ENCODE measurements around the gene SDC3.

The SDC3 gene

DNA sequence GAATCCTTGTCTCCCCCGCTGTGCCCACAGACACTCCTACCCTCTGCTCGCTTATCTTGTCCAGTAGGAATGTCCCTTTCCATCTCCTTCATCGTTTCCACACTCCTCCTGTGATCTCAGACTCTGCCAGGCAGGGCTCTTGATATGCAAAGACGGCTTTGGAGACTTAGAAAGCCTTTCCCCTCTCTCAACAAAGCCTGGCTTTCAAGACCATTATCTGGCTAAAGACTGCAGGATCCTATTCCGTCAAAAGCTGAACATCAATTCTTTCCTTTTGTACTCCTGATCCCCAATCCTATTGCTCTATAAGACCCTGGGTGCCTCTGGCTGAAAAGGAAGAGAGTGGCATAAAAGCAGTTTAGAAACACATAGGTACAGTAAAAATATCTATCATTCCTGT lies 63.9 kb downstream of the SDC3 start:
- H3K27me3 ChIP-seq (ENCODE audit: insufficient read depth, low read length): no peaks in the 10 kb centered on the region; the same call in none of the 2 replicates
- peak overlapping the region; percentile 29; the same call in 1 of the 2 replicates for H3K27ac ChIP-seq (ENCODE audit: low read depth, low read length)
- H3K9ac ChIP-seq (ENCODE audit: low read depth, low read length): no peak overlapping the region
- WGBS: 11% methylated on average over 5 of the region's 5 CpGs
- H3K4me3 ChIP-seq (ENCODE audit: low read length): no peak overlapping the region
- H3K36me3 ChIP-seq (ENCODE audit: insufficient read depth, low read length): no peaks in the 10 kb centered on the region
- peaks cover 24% of the 10 kb centered on the region for H3K4me1 ChIP-seq (ENCODE audit: insufficient read depth, low read length)
- H3K9me3 ChIP-seq (ENCODE audit: insufficient read depth, low read depth, low read length): no peaks in the 10 kb centered on the region

DNA sequence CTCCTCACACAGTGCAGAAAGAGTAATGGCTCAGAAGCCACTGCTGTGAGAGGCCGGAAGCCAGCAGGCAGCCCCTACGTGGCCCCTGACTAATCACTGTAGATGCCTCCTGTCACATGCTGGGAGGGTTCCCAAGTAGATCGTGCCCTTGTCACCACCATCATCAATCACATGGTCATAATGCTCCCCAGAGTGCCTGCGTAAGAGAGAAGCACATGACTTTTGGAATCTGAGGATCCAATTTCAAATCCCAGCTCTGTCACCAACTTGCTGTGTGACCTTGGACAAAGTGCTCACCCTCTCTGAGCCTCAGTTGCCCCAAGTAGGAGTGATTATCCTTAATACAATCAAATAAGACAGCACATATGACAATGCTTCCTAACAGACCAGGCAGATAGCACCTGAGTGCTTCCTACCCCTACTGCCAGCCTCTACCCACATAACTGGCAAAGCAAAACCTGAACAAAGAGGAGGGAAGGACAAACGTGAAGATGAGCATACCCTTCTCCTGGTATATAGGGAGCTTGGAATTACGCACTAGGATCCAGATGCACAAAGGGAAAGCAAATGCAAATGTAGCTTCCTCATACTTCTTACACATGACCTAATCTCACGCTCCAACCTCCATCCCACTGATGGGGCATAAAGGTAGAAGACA lies 65.7 kb downstream of the SDC3 start:
- H3K9me3 ChIP-seq (ENCODE audit: insufficient read depth, low read depth, low read length): no peaks in the 10 kb centered on the region
- H3K27me3 ChIP-seq (ENCODE audit: insufficient read depth, low read length): no peaks in the 10 kb centered on the region; the same call in none of the 2 replicates
- peaks cover 26% of the 10 kb centered on the region for H3K4me1 ChIP-seq (ENCODE audit: insufficient read depth, low read length)
- H3K27ac ChIP-seq (ENCODE audit: low read depth, low read length): no peak overlapping the region
- WGBS: 86% methylated on average over 5 of the region's 7 CpGs
- no peak overlapping the region for H3K9ac ChIP-seq (ENCODE audit: low read depth, low read length)
- no peak overlapping the region for H3K4me3 ChIP-seq (ENCODE audit: low read length)
- H3K36me3 ChIP-seq (ENCODE audit: insufficient read depth, low read length): no peaks in the 10 kb centered on the region

DNA sequence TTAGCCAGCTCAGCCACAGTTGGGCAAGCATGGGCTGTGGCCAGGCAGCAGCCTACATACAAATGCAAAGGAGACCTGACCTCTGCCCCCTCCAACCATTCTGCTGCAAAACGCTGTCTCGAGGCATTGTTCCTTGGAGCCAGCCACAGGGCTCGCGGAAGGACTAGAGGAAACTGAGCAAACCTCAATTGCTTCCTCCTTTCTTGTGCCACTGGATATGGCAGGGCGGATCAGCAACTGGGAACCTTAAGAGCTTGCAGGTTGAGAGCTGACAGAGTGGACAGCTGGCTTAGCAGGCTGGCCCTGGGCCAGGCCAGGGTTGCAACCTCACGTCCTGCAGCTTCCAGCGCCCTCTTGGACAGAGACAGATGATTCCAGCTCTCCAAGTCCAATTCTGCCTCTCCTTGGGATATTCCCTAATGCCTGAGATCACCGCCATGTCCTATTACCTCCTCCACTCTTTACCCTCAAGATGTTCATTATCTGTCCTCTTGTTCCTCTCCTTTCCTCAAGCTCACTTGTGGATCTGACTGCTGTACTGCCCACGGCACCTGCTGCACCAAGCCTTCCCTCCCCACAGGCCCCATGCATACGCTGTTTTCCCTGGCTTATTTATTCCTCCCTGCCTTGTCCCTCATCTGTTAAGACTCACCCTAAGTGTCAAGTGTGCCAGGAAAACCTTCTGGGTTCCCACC lies 67.5 kb downstream of the SDC3 start:
- Histone ChIP-seq H3K27ac (ENCODE audit: low read depth, low read length) (no peak overlapping the region), H3K36me3 (ENCODE audit: insufficient read depth, low read length) (no peaks in the 10 kb centered on the region), H3K4me1 (ENCODE audit: insufficient read depth, low read length) (peaks cover 30% of the 10 kb centered on the region), H3K27me3 (ENCODE audit: insufficient read depth, low read length) (no peaks in the 10 kb centered on the region; the same call in none of the 2 replicates), H3K4me3 (ENCODE audit: low read length) (no peak overlapping the region), H3K9me3 (ENCODE audit: insufficient read depth, low read depth, low read length) (no peaks in the 10 kb centered on the region), H3K9ac (ENCODE audit: low read depth, low read length) (no peak overlapping the region)
- WGBS: 49% methylated on average over 10 of the region's 10 CpGs

DNA sequence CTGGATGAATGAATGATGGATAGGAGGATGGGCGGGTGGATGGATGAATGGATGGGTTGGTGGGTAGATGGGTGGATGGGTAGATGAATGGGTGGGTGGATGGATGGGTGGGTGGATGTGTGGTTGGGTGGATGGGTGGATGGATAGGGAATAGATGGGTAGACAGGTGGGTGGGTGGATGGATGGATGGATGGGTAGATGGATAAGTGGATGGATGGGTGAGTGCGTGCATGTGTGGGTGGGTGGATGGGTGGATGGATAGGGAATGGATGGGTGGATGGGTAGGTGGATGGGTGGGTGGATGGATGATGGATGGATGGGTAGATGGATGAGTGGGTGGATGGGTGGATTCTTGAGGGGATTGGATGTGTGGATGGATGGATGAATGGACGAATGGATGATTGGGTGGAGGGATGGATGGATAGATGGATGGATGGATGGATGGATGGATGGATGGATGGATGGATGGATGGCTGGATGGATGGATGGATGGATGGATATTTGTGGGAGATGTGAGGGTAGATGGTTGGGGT lies 68.7 kb downstream of the SDC3 start:
- Histone ChIP-seq H3K36me3 (ENCODE audit: insufficient read depth, low read length) (no peaks in the 10 kb centered on the region), H3K9ac (ENCODE audit: low read depth, low read length) (no peak overlapping the region), H3K4me3 (ENCODE audit: low read length) (no peak overlapping the region), H3K27ac (ENCODE audit: low read depth, low read length) (no peak overlapping the region), H3K27me3 (ENCODE audit: insufficient read depth, low read length) (no peaks in the 10 kb centered on the region; the same call in 1 of the 2 replicates), H3K9me3 (ENCODE audit: insufficient read depth, low read depth, low read length) (no peaks in the 10 kb centered on the region), H3K4me1 (ENCODE audit: insufficient read depth, low read length) (peaks cover 20% of the 10 kb centered on the region)
- WGBS: 94% methylated on average over 3 of the region's 3 CpGs

DNA sequence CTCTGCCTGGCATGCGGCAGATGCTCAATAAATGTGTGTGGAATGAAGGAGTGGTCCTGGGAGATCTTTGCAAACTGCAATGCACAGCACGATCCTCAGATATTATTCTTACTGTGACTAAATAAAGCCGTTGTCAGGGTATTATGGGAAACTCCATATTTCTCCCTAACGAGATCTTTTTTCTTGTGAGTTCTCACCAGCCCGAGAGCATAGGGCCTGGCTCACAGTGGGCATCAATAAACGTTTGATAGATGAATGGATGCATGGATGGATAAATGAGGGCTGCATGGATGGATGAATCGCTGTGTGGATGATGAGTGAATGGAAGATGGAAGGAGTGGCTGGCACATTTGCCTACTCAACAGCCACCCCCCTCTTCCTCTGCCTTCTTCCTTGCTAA lies 69.6 kb downstream of the SDC3 start:
- Histone ChIP-seq H3K36me3 (ENCODE audit: insufficient read depth, low read length) (no peaks in the 10 kb centered on the region), H3K27me3 (ENCODE audit: insufficient read depth, low read length) (no peaks in the 10 kb centered on the region; the same call in 1 of the 2 replicates), H3K9me3 (ENCODE audit: insufficient read depth, low read depth, low read length) (no peaks in the 10 kb centered on the region), H3K4me3 (ENCODE audit: low read length) (no peak overlapping the region), H3K27ac (ENCODE audit: low read depth, low read length) (no peak overlapping the region), H3K4me1 (ENCODE audit: insufficient read depth, low read length) (peaks cover 23% of the 10 kb centered on the region), H3K9ac (ENCODE audit: low read depth, low read length) (no peak overlapping the region)
- WGBS: 93% methylated on average over 7 of the region's 7 CpGs

DNA sequence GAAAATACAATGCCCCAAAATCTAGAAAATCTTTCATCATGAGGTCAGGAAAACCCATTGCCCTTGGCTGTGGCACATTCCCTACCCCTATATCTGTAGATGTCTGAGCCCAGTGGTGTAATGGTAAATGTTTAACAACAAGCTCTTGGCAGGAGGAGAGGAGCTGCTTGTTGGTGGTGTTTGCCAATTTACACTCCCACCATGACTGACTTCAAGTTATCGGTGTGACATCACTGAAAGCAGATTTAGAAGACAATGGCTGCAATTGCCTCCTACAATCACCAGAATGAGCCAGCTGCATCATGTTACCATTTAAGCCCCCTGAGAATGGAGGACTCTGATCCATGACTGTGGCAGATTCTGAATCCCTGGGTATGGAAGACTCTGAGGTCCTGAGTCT lies 70.9 kb downstream of the SDC3 start:
- H3K4me1 ChIP-seq (ENCODE audit: insufficient read depth, low read length): peaks cover 23% of the 10 kb centered on the region
- H3K4me3 ChIP-seq (ENCODE audit: low read length): no peak overlapping the region
- H3K27ac ChIP-seq (ENCODE audit: low read depth, low read length): no peak overlapping the region; the same call in 1 of the 2 replicates
- no peaks in the 10 kb centered on the region for H3K9me3 ChIP-seq (ENCODE audit: insufficient read depth, low read depth, low read length)
- no peaks in the 10 kb centered on the region for H3K27me3 ChIP-seq (ENCODE audit: insufficient read depth, low read length)
- H3K36me3 ChIP-seq (ENCODE audit: insufficient read depth, low read length): no peaks in the 10 kb centered on the region
- no peak overlapping the region for H3K9ac ChIP-seq (ENCODE audit: low read depth, low read length)
- 53% methylated on average over 1 of the region's 1 CpG for WGBS

DNA sequence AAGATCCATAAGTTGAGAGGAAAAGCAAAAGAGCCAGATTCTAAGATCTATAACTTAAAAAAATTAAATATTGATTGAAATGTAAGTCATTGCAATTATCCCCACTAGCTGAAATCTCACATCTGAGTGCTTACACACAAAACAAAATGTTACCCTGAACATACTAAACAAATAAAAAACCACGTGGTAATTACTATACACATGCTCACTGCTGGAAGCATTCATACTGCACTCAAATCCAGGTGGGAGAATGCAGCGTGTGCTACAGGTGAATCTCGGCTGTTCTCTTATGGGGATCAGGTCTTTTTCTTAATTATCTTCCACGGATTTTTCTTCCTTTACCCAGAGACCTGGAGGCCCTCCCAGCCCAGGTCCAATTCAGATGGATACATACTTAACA lies 74.3 kb downstream of the SDC3 start:
- Histone ChIP-seq H3K4me3 (ENCODE audit: low read length) (no peak overlapping the region), H3K9ac (ENCODE audit: low read depth, low read length) (no peak overlapping the region), H3K27ac (ENCODE audit: low read depth, low read length) (no peak overlapping the region), H3K27me3 (ENCODE audit: insufficient read depth, low read length) (no peaks in the 10 kb centered on the region), H3K36me3 (ENCODE audit: insufficient read depth, low read length) (no peaks in the 10 kb centered on the region), H3K9me3 (ENCODE audit: insufficient read depth, low read depth, low read length) (no peaks in the 10 kb centered on the region), H3K4me1 (ENCODE audit: insufficient read depth, low read length) (peaks cover 11% of the 10 kb centered on the region)
- 70% methylated on average over 4 of the region's 4 CpGs for WGBS

DNA sequence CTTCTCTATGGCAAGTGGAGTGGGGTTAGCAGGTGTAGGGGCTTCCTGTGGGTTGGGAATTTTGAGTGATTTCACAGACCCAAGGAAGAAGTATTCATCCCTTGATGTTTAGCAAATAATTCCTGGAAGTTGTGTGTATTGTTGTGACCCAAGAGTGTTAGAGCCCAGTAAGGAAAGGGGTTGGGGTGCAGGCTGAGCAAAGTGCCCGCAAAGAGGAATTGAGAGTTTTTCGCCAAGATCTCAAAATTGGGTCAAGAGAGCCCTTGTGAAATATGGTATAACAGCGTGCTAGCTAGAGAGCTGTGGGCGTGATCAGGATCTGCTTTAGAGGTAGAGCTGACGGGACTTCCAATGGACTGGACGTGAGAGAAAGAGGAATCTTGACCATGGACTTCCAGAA lies 78.0 kb downstream of the SDC3 start:
- Histone ChIP-seq H3K4me1 (ENCODE audit: insufficient read depth, low read length) (0 out of 2 replicates have a peak, but pooled peaks cover 6% of the 10 kb centered on the region), H3K4me3 (ENCODE audit: low read length) (no peak overlapping the region), H3K27me3 (ENCODE audit: insufficient read depth, low read length) (peaks cover 6% of the 10 kb centered on the region; the same call in 1 of the 2 replicates), H3K27ac (ENCODE audit: low read depth, low read length) (no peak overlapping the region), H3K36me3 (ENCODE audit: insufficient read depth, low read length) (no peaks in the 10 kb centered on the region), H3K9ac (ENCODE audit: low read depth, low read length) (no peak overlapping the region), H3K9me3 (ENCODE audit: insufficient read depth, low read depth, low read length) (no peaks in the 10 kb centered on the region)
- 94% methylated on average over 6 of the region's 6 CpGs for WGBS

DNA sequence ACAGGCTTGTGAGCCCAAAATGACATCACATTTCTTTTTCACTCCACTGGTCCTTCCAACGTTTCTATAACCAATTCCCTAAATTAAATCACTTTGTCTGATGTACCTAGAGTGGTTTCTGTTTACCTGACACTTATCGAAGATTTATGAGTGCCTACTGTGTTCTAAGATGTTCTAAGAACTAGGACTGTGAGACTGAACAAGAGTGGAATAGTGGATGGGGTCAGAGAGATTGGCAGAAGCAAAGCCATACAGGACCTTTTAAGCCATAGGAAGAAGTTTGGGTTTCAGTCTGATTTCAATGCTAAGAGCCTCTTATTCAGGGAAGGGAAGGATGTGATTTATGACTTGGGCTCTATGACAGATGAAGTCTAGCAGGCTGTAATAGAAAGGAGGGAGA lies 78.7 kb downstream of the SDC3 start:
- no peaks in the 10 kb centered on the region for H3K36me3 ChIP-seq (ENCODE audit: insufficient read depth, low read length)
- H3K4me3 ChIP-seq (ENCODE audit: low read length): no peak overlapping the region
- WGBS: 89% methylated on average over 2 of the region's 2 CpGs
- no peaks in the 10 kb centered on the region for H3K9me3 ChIP-seq (ENCODE audit: insufficient read depth, low read depth, low read length)
- H3K9ac ChIP-seq (ENCODE audit: low read depth, low read length): no peak overlapping the region
- H3K27me3 ChIP-seq (ENCODE audit: insufficient read depth, low read length): peaks cover 12% of the 10 kb centered on the region
- no peak overlapping the region for H3K27ac ChIP-seq (ENCODE audit: low read depth, low read length)
- H3K4me1 ChIP-seq (ENCODE audit: insufficient read depth, low read length): 0 out of 2 replicates have a peak, but pooled peaks cover 6% of the 10 kb centered on the region

DNA sequence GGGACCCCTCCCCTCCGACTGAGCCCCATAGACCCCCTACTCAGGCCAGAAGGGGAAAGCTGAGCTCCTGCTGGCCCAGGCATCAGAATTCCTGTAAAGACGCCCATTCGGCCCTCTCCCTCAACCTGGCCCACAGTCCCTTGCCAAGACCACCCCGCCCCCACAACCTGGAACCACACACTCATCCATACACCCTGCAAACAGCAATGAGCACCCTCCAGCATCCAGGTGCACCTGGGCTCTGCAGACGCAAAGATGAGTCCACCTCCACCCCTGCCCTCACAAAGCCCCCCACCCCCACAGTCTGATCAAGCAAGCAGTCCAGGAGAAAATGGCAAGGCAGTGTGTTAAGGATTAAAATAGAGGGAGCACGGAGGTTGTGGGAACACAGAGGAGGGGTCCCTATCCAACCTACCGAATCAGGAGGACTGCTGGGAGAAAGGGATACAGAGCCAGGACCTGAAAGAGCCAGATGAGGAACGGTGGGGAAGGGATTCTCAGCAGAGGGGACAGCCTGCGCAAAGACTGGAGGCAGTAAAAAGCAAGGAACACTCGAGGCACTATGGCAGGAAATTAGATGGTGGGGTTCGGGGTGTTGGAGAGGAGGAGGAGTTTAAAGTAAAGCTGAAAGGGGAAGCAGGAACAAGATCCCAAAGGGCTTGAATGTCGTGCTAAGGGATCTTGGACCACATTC lies 83.7 kb downstream of the SDC3 start:
- Histone ChIP-seq H3K27me3 (ENCODE audit: insufficient read depth, low read length) (peaks cover 21% of the 10 kb centered on the region), H3K36me3 (ENCODE audit: insufficient read depth, low read length) (no peaks in the 10 kb centered on the region), H3K27ac (ENCODE audit: low read depth, low read length) (no peak overlapping the region), H3K9ac (ENCODE audit: low read depth, low read length) (no peak overlapping the region), H3K4me3 (ENCODE audit: low read length) (peak overlapping the region; percentile 68), H3K4me1 (ENCODE audit: insufficient read depth, low read length) (peaks cover 10% of the 10 kb centered on the region), H3K9me3 (ENCODE audit: insufficient read depth, low read depth, low read length) (no peaks in the 10 kb centered on the region)
- 42% methylated on average over 12 of the region's 12 CpGs for WGBS

All from HUES64 (cell line).